Body of pancreas (tissue), 4 donors: ENCODE data around the gene EPB42. TPM values are rescaled to one million over a fixed set of nuclear protein-coding genes. Genes with fewer than 3 reads are reported as not detected.

Source experiments
- ATAC-seq: fragments of 150-250 bp; one replicate; pipeline ENCODE4 v1.9.1; 2016
- DNase-seq, 4 donors: peaks; one replicate each; pipeline ENCODE4 v3.0.0-alpha.2; 2019
- H3K27ac ChIP-seq, 4 donors: fragments of 200-600 bp; sonication (generic); 1 replicate in 3 of 4; 2 replicates in 1 of 4; pipeline versions ENCODE4 v1.5.1 to v1.6.1; 2016 to 2019; ENCODE audit warnings: mild to moderate bottlenecking in 1 of 4, mixed read lengths in 1 of 4, moderate library complexity in 1 of 4
- H3K27me3 ChIP-seq, 2 donors: fragments of 200-600 bp; sonication (generic); one replicate each; pipeline ENCODE4 v1.6.0; 2016; ENCODE audit warnings: mild to moderate bottlenecking in 1 of 2
- H3K36me3 ChIP-seq, 2 donors: fragments of 200-600 bp; sonication (generic); replicated peaks in 1 of 2; 2 replicates each; pipeline ENCODE4 v1.5.1; 2016; ENCODE audit warnings: low read depth in 2 of 2; ENCODE audit not compliant: insufficient read depth in 1 of 2
- H3K4me1 ChIP-seq: fragments of 200-600 bp; sonication (generic); one replicate; pipeline ENCODE4 v1.6.0; 2016
- H3K4me3 ChIP-seq, 2 donors: fragments of 200-600 bp; sonication (generic); 1 replicate in 1 of 2; 2 replicates in 1 of 2; pipeline ENCODE4 v1.5.1; 2016 to 2019
- H3K9me3 ChIP-seq, 3 donors: fragments of 200-600 bp; sonication (generic); 1 replicate in 2 of 3; 2 replicates in 1 of 3; pipeline ENCODE4 v1.5.1; 2016
- POLR2A ChIP-seq, 3 donors: fragments of 450-650 bp; IDR thresholded peaks; one replicate each; pipeline ENCODE4 v1.6.1; 2016; ENCODE audit warnings: antibody characterized with exemption in 3 of 3, mild to moderate bottlenecking in 2 of 3
- WGBS, 2 donors: methylation state at CpG; one replicate each; pipeline ENCODE4 v1.1.5; 2017; 5-methylcytosine and 5-hydroxymethylcytosine counted together
- intact Hi-C: fragments of 100-400 bp; cut with DNase I; formaldehyde crosslinking; loops from one replicate; pipeline ENCODE4 v1.15.1; 2023
- total RNA-seq, 2 donors: library from RNA; depleted of rRNA; stranded (reverse); fragments of >200 nt; gene quantifications; one replicate each; pipeline ENCODE4 v1.1.0, GENCODE V29; 2016
- TF ChIP-seq, protein P1 (sequence below), 7 experiments: fragments of 450-650 bp in 4 of 7; fragments of 200-600 bp in 3 of 7; sonication (generic) in 3 of 7; IDR thresholded peaks; one replicate each; pipeline ENCODE4 v1.5.1; 2016 to 2019; ENCODE audit warnings: antibody characterized with exemption in 7 of 7

The EPB42 gene
- total RNA-seq, 2 donors from 2014 or later, result not detected

DNA sequence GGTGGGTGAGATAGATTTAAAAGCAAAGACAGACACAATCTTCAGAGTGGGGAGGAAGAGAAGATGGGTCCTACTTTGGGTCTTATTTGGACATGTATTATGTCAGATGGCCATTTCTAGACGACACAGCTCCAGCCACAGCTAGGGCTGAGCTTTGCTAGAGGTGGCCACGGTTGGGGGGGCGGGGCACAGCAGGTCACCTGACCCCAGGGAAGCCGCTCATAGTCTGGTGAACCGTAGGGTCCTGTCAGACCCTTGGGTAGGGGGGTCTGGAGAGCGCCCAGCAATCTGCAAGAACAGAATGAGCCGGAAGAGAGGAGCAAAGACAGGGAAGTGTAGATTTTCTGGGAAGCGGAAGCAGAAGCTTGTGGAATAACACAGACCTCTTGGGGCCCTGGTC, 6.6 kb downstream of the EPB42 start:
- Histone ChIP-seq H3K27me3 (no peaks in the 10 kb centered on the region), H3K27ac (no peak overlapping the region), H3K4me1 (no peaks in the 10 kb centered on the region), H3K4me3 (no peak overlapping the region), H3K9me3 (no peaks in the 10 kb centered on the region), H3K36me3 (no peaks in the 10 kb centered on the region)
- DNase-seq (no peak), ATAC-seq (no peak)
- WGBS, 2 donors, result 63 to 65% methylated on average over 8 of the region's 8 CpGs
- intact Hi-C loops, result no loop called here
- no peak for TF ChIP-seq POLR2A (IDR thresholded peaks at IDR 0.05)
- TF ChIP-seq, protein P1, sequence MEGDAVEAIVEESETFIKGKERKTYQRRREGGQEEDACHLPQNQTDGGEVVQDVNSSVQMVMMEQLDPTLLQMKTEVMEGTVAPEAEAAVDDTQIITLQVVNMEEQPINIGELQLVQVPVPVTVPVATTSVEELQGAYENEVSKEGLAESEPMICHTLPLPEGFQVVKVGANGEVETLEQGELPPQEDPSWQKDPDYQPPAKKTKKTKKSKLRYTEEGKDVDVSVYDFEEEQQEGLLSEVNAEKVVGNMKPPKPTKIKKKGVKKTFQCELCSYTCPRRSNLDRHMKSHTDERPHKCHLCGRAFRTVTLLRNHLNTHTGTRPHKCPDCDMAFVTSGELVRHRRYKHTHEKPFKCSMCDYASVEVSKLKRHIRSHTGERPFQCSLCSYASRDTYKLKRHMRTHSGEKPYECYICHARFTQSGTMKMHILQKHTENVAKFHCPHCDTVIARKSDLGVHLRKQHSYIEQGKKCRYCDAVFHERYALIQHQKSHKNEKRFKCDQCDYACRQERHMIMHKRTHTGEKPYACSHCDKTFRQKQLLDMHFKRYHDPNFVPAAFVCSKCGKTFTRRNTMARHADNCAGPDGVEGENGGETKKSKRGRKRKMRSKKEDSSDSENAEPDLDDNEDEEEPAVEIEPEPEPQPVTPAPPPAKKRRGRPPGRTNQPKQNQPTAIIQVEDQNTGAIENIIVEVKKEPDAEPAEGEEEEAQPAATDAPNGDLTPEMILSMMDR (IDR thresholded peaks at IDR 0.05), result no peak

DNA sequence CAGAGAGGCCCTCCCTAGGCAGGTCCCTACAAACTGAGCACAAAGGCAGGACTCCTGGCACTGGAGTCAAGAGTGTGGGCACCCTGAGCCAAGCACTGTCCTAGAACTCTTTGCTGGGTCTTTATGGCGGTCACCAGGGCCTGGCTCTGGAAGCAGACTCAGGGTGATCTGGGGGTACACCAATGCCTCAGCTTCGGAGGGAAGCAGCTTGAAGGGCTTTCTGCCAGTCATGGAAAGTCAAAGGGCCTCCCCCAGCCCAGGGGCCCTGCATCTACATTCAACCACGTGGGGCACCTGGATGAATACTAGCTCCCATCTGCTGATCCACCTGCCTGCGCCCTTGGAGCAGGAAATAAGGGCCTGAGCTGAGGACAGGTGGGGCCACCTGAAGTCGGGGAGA, 7.4 kb downstream of the EPB42 start:
- 25 to 73% methylated on average over 1 to 5 of the region's 5 CpGs for WGBS, 2 donors
- Histone ChIP-seq H3K36me3 (no peaks in the 10 kb centered on the region), H3K9me3 (no peaks in the 10 kb centered on the region), H3K27me3 (peaks cover 0 to under 1% of the 10 kb centered on the region in 2 donors), H3K27ac (no peak overlapping the region), H3K4me3 (no peak overlapping the region), H3K4me1 (no peaks in the 10 kb centered on the region)
- ATAC-seq (no peak), DNase-seq (no peak)
- intact Hi-C loops, result no loop called here
- TF ChIP-seq, protein P1 (IDR thresholded peaks at IDR 0.05), result no peak
- TF ChIP-seq POLR2A (IDR thresholded peaks at IDR 0.05), result no peak

- intact Hi-C loops, result no loop called here
- TF ChIP-seq, protein P1 (IDR thresholded peaks at IDR 0.05), result no peak
- TF ChIP-seq POLR2A (IDR thresholded peaks at IDR 0.05), result no peak
- Histone ChIP-seq H3K27me3 (peaks cover 0 to 6% of the 10 kb centered on the region in 2 donors), H3K9me3 (no peaks in the 10 kb centered on the region), H3K36me3 (no peaks in the 10 kb centered on the region), H3K4me3 (no peak overlapping the region), H3K4me1 (no peaks in the 10 kb centered on the region), H3K27ac (no peak overlapping the region)
- no peak for ATAC-seq
- no peak for DNase-seq
These were observed 7.9 kb downstream of the EPB42 start for GRCh38 chr15:43212951-43213350.

GRCh38 chr15:43212299-43212698, 8.5 kb downstream of the EPB42 start:
- no peak overlapping the region for H3K27ac ChIP-seq
- no peaks in the 10 kb centered on the region for H3K9me3 ChIP-seq
- TF ChIP-seq POLR2A (IDR thresholded peaks at IDR 0.05), result no peak
- TF ChIP-seq, protein P1 (IDR thresholded peaks at IDR 0.05), result no peak
- peaks cover 0 to 9% of the 10 kb centered on the region in 2 donors for H3K27me3 ChIP-seq
- intact Hi-C loops, result no loop called here
- ATAC-seq (no peak), DNase-seq (no peak)
- no peaks in the 10 kb centered on the region for H3K4me1 ChIP-seq
- WGBS, 2 donors, result 72 to 76% methylated on average over 8 of the region's 8 CpGs
- no peaks in the 10 kb centered on the region for H3K36me3 ChIP-seq
- H3K4me3 ChIP-seq, result no peak overlapping the region

- no peak for ATAC-seq
These were observed 9.5 kb downstream of the EPB42 start for GRCh38 chr15:43211224-43211735.

More at GRCh38 chr15:43211224-43211735, 9.5 kb downstream of the EPB42 start:
- Histone ChIP-seq H3K36me3 (no peaks in the 10 kb centered on the region), H3K4me1 (no peaks in the 10 kb centered on the region), H3K4me3 (no peak overlapping the region), H3K27me3 (peaks cover 0 to 9% of the 10 kb centered on the region in 2 donors), H3K27ac (no peak overlapping the region), H3K9me3 (no peaks in the 10 kb centered on the region)
- intact Hi-C loops, result no loop called here
- WGBS, 2 donors, result 64 to 82% methylated on average over 4 of the region's 4 CpGs
- TF ChIP-seq POLR2A (IDR thresholded peaks at IDR 0.05), result no peak
- TF ChIP-seq, protein P1 (IDR thresholded peaks at IDR 0.05), result no peak
- no peak for DNase-seq
